Vagina (tissue), 2 donors: ENCODE results near the gene CYB561. TPM values are rescaled to one million over a fixed set of nuclear protein-coding genes. Genes with fewer than 3 reads are reported as not detected.

ENCODE experiments used
- DNase-seq, 2 donors: peaks; one replicate each; pipeline ENCODE4 v3.0.0-alpha.2; 2017; ENCODE audit errors: extremely low spot score in 2 of 2
- H3K27ac ChIP-seq: fragments of 200-600 bp; sonication (generic); one replicate; pipeline ENCODE4 v1.5.1; 2019
- H3K27me3 ChIP-seq: fragments of 200-600 bp; sonication (generic); one replicate; pipeline ENCODE4 v1.5.1; 2019
- H3K36me3 ChIP-seq, 2 donors: fragments of 200-600 bp; sonication (generic); one replicate each; pipeline ENCODE4 v1.5.1; 2017 to 2019
- H3K4me1 ChIP-seq: fragments of 200-600 bp; sonication (generic); one replicate; pipeline ENCODE4 v1.5.1; 2019
- H3K4me3 ChIP-seq, 2 donors: fragments of 200-600 bp; sonication (generic); 1 replicate in 1 of 2; 2 replicates in 1 of 2; pipeline ENCODE4 v1.5.1; 2016 to 2019
- H3K9me3 ChIP-seq: fragments of 200-600 bp; sonication (generic); one replicate; pipeline ENCODE4 v1.5.1; 2019
- CTCF ChIP-seq, 3 experiments: fragments of 450-650 bp in 2 of 3; fragments of 200-600 bp in 1 of 3; sonication (generic) in 1 of 3; IDR thresholded peaks; one replicate each; pipeline ENCODE4 v1.5.1; 2017 to 2019; ENCODE audit warnings: antibody characterized with exemption in 3 of 3, mild to moderate bottlenecking in 2 of 3, moderate library complexity in 2 of 3
- POLR2A ChIP-seq, 2 donors: fragments of 450-650 bp; IDR thresholded peaks; one replicate each; pipeline ENCODE4 v1.6.1; 2017; ENCODE audit warnings: antibody characterized with exemption in 2 of 2, mild to moderate bottlenecking in 2 of 2, moderate library complexity in 2 of 2
- POLR2AphosphoS5 ChIP-seq, 2 donors: sonication (generic); formaldehyde crosslinking; IDR thresholded peaks; one replicate each; pipeline ENCODE4 v1.9.0; 2017; ENCODE audit warnings: antibody characterized with exemption in 2 of 2, mild to moderate bottlenecking in 2 of 2, low read depth in 1 of 2; ENCODE audit not compliant: insufficient read depth in 1 of 2
- intact Hi-C: fragments of 100-400 bp; cut with DNase I; formaldehyde crosslinking; loops from one replicate; pipeline ENCODE4 v1.15.1; 2023
- total RNA-seq: library from RNA; depleted of rRNA; stranded (reverse); fragments of >200 nt; gene quantifications from one replicate; pipeline ENCODE4 v1.2.3, GENCODE V29; 2016

CYB561 gene
- total RNA-seq = 46.2 TPM

GRCh38 chr17:63445954-63446752 is at the start of gene CYB561:
Gene CYB561 (minus strand): TSS chr17:63446306. CDS start chr17:63437547, 8,759 bp downstream.
- no peaks in the 10 kb centered on the region for H3K36me3 ChIP-seq
- H3K9me3 ChIP-seq = no peaks in the 10 kb centered on the region
- DNase-seq = no peak
- no peaks in the 10 kb centered on the region for H3K27me3 ChIP-seq
- peak within 1 kb of the TSS; percentile 93 for H3K27ac ChIP-seq
- intact Hi-C loops = loop anchor here (10.0 kb wide), 1 partner anchor 99 kb away; no protein-coding TSS in a partner anchor
- peaks cover 32% of the 10 kb centered on the region for H3K4me1 ChIP-seq
- H3K4me3 ChIP-seq = peak within 1 kb of the TSS; percentile 73 to 84
- TF ChIP-seq POLR2A (IDR thresholded peaks at IDR 0.05) = peak in 1 of 2 donors; percentile 61
- peak in 2 of 3 experiments; percentile 16 to 39 for TF ChIP-seq CTCF (IDR thresholded peaks at IDR 0.05)
- no peak for TF ChIP-seq POLR2AphosphoS5 (IDR thresholded peaks at IDR 0.05; ENCODE audit: insufficient read depth in 1 of 2, low read depth in 1 of 2)

- H3K4me3 ChIP-seq = no peak overlapping the region
- no peaks in the 10 kb centered on the region for H3K27me3 ChIP-seq
- TF ChIP-seq POLR2AphosphoS5 (IDR thresholded peaks at IDR 0.05; ENCODE audit: insufficient read depth in 1 of 2, low read depth in 1 of 2) (no peak), POLR2A (IDR thresholded peaks at IDR 0.05) (no peak)
- no peak for DNase-seq
- H3K9me3 ChIP-seq = no peaks in the 10 kb centered on the region
- H3K4me1 ChIP-seq = no peaks in the 10 kb centered on the region
- H3K36me3 ChIP-seq = no peaks in the 10 kb centered on the region
- H3K27ac ChIP-seq = no peak overlapping the region
- intact Hi-C loops = no loop called here
Observed at GRCh38 chr17:63495491-63495890, 49.4 kb upstream of the CYB561 start.

- Histone ChIP-seq H3K27ac (no peak overlapping the region), H3K4me1 (no peaks in the 10 kb centered on the region), H3K36me3 (no peaks in the 10 kb centered on the region), H3K27me3 (no peaks in the 10 kb centered on the region), H3K4me3 (no peak overlapping the region), H3K9me3 (no peaks in the 10 kb centered on the region)
- intact Hi-C loops = no loop called here
- no peak for TF ChIP-seq POLR2A (IDR thresholded peaks at IDR 0.05)
- no peak for TF ChIP-seq CTCF (IDR thresholded peaks at IDR 0.05)
- no peak for TF ChIP-seq POLR2AphosphoS5 (IDR thresholded peaks at IDR 0.05; ENCODE audit: insufficient read depth in 1 of 2, low read depth in 1 of 2)
- DNase-seq = no peak
Observed at GRCh38 chr17:63494300-63494928, 48.3 kb upstream of the CYB561 start.

GRCh38 chr17:63493411-63493810 is 47.3 kb upstream of the CYB561 start:
- Histone ChIP-seq H3K4me3 (no peak overlapping the region), H3K4me1 (no peaks in the 10 kb centered on the region), H3K27me3 (no peaks in the 10 kb centered on the region), H3K9me3 (no peaks in the 10 kb centered on the region), H3K27ac (no peak overlapping the region), H3K36me3 (no peaks in the 10 kb centered on the region)
- no peak for DNase-seq
- intact Hi-C loops = no loop called here
- TF ChIP-seq CTCF (IDR thresholded peaks at IDR 0.05) = no peak
- no peak for TF ChIP-seq POLR2AphosphoS5 (IDR thresholded peaks at IDR 0.05; ENCODE audit: insufficient read depth in 1 of 2, low read depth in 1 of 2)
- no peak for TF ChIP-seq POLR2A (IDR thresholded peaks at IDR 0.05)

- no peak for TF ChIP-seq POLR2AphosphoS5 (IDR thresholded peaks at IDR 0.05; ENCODE audit: insufficient read depth in 1 of 2, low read depth in 1 of 2)
- no peak for TF ChIP-seq CTCF (IDR thresholded peaks at IDR 0.05)
- no peak for TF ChIP-seq POLR2A (IDR thresholded peaks at IDR 0.05)
- Histone ChIP-seq H3K36me3 (no peaks in the 10 kb centered on the region), H3K27ac (no peak overlapping the region), H3K27me3 (no peaks in the 10 kb centered on the region), H3K9me3 (no peaks in the 10 kb centered on the region), H3K4me1 (no peaks in the 10 kb centered on the region), H3K4me3 (no peak overlapping the region)
- intact Hi-C loops = no loop called here
- no peak for DNase-seq
Observed at GRCh38 chr17:63492940-63493339, 46.8 kb upstream of the CYB561 start.
